ENCODE measurements around the gene GPT2.

GPT2 gene

GRCh38 chr16:46970089-46970488, 85.9 kb downstream of the GPT2 start:
- DNase-seq (ENCODE audit: insufficient read length, low spot score), result no peak
- no peak for TF ChIP-seq POLR2A (IDR thresholded peaks at IDR 0.05; ENCODE audit: low read depth, low read length)
- FAIRE-seq, result no peak

- FAIRE-seq, result no peak
- no peak for TF ChIP-seq POLR2A (IDR thresholded peaks at IDR 0.05; ENCODE audit: low read depth, low read length)
- no peak for DNase-seq (ENCODE audit: insufficient read length, low spot score)
These were observed 87.1 kb downstream of the GPT2 start for GRCh38 chr16:46971271-46971670.

- DNase-seq (ENCODE audit: insufficient read length, low spot score), result peak; percentile 33
- FAIRE-seq, result no peak
- TF ChIP-seq POLR2A (IDR thresholded peaks at IDR 0.05; ENCODE audit: low read depth, low read length), result no peak
These were observed 88.5 kb downstream of the GPT2 start for GRCh38 chr16:46972429-46973206.

GRCh38 chr16:46973207-46973995, 89.2 kb downstream of the GPT2 start, which contains the start of gene DNAJA2:
Gene DNAJA2 (minus strand): TSS chr16:46973674. CDS start chr16:46973572, 102 bp downstream.
- peak; percentile 94 for DNase-seq (ENCODE audit: insufficient read length, low spot score)
- peak; percentile 77 for TF ChIP-seq POLR2A (IDR thresholded peaks at IDR 0.05; ENCODE audit: low read depth, low read length)
- no peak for FAIRE-seq

GRCh38 chr16:46973996-46974324, 89.8 kb downstream of the GPT2 start:
- TF ChIP-seq POLR2A (IDR thresholded peaks at IDR 0.05; ENCODE audit: low read depth, low read length), result no peak
- DNase-seq (ENCODE audit: insufficient read length, low spot score), result no peak
- FAIRE-seq, result no peak

- no peak for TF ChIP-seq POLR2A (IDR thresholded peaks at IDR 0.05; ENCODE audit: low read depth, low read length)
- FAIRE-seq (no peak), DNase-seq (ENCODE audit: insufficient read length, low spot score) (no peak)
These were observed 90.2 kb downstream of the GPT2 start for GRCh38 chr16:46974352-46974751.

- FAIRE-seq (no peak), DNase-seq (ENCODE audit: insufficient read length, low spot score) (no peak)
- no peak for TF ChIP-seq POLR2A (IDR thresholded peaks at IDR 0.05; ENCODE audit: low read depth, low read length)
These were observed 91.0 kb downstream of the GPT2 start for GRCh38 chr16:46975165-46975564.

- FAIRE-seq, result no peak
- no peak for DNase-seq (ENCODE audit: insufficient read length, low spot score)
- TF ChIP-seq POLR2A (IDR thresholded peaks at IDR 0.05; ENCODE audit: low read depth, low read length), result no peak
These were observed 91.8 kb downstream of the GPT2 start for GRCh38 chr16:46975908-46976470.

- no peak for FAIRE-seq
- DNase-seq (ENCODE audit: insufficient read length, low spot score), result no peak
- TF ChIP-seq POLR2A (IDR thresholded peaks at IDR 0.05; ENCODE audit: low read depth, low read length), result no peak
These were observed 92.4 kb downstream of the GPT2 start for GRCh38 chr16:46976550-46976949.

Data from H54 (cell line).